Activated naive CD8-positive, alpha-beta T cell treated with anti-CD3 and anti-CD28 coated beads, Interleukin-2, amount 50 U/mL, for 24 hours (primary cell): ENCODE data around the gene S100Z.
"Not testable (repeated sequence)": the region's sequence is repeated elsewhere in the genome, so short reads cannot be mapped to it uniquely, and the experiment has no call there.

Experiments used
- ATAC-seq: fragments of 150-1000 bp; cut with Tn5 transposase; one replicate; pipeline ENCODE4 v1.10.0; 2021
- DNase-seq: peaks from one replicate; pipeline ENCODE4 v3.0.0; 2021
- H3K27ac Mint-ChIP-seq: one replicate; pipeline ENCODE4 v1.8.0; 2021; ENCODE audit warnings: mild to moderate bottlenecking, mixed read lengths
- H3K27me3 Mint-ChIP-seq: one replicate; pipeline ENCODE4 v1.8.0; 2021; ENCODE audit warnings: mixed read lengths
- H3K36me3 Mint-ChIP-seq: one replicate; pipeline ENCODE4 v1.8.0; 2021; ENCODE audit warnings: low read depth, mixed read lengths
- H3K4me1 Mint-ChIP-seq: one replicate; pipeline ENCODE4 v1.8.0; 2021; ENCODE audit warnings: mixed read lengths
- H3K4me3 Mint-ChIP-seq: one replicate; pipeline ENCODE4 v1.8.0; 2021; ENCODE audit warnings: mild to moderate bottlenecking, moderate library complexity, mixed read lengths
- H3K9me3 Mint-ChIP-seq: one replicate; pipeline ENCODE4 v1.8.0; 2021; ENCODE audit warnings: mixed read lengths

The S100Z gene

GRCh38 chr5:76888733-76889300 is 39.0 kb downstream of the S100Z start:
- DNase-seq, result no peak
- H3K4me1 Mint-ChIP-seq, result no peaks in the 10 kb centered on the region
- no peak overlapping the region for H3K4me3 Mint-ChIP-seq
- peaks cover 7% of the 10 kb centered on the region for H3K27me3 Mint-ChIP-seq
- no peak for ATAC-seq
- H3K9me3 Mint-ChIP-seq, result no peaks in the 10 kb centered on the region
- H3K27ac Mint-ChIP-seq, result no peak overlapping the region
- H3K36me3 Mint-ChIP-seq, result no peaks in the 10 kb centered on the region

GRCh38 chr5:76893294-76893693 is 43.5 kb downstream of the S100Z start:
- H3K36me3 Mint-ChIP-seq, result no peaks in the 10 kb centered on the region

GRCh38 chr5:76896196-76896595 is 46.4 kb downstream of the S100Z start:
- Mint-ChIP-seq H3K36me3 (peaks cover 3% of the 10 kb centered on the region), H3K9me3 (peaks cover 27% of the 10 kb centered on the region), H3K4me3 (no peak overlapping the region), H3K4me1 (no peaks in the 10 kb centered on the region), H3K27ac (no peak overlapping the region), H3K27me3 (peaks cover 10% of the 10 kb centered on the region)
- DNase-seq (no peak), ATAC-seq (no peak)

More at GRCh38 chr5:76893294-76893693, 43.5 kb downstream of the S100Z start:
- Mint-ChIP-seq H3K4me3 (no peak overlapping the region), H3K4me1 (no peaks in the 10 kb centered on the region), H3K27me3 (peaks cover 7% of the 10 kb centered on the region), H3K27ac (no peak overlapping the region), H3K9me3 (peaks cover 11% of the 10 kb centered on the region)
- ATAC-seq (no peak), DNase-seq (no peak)

GRCh38 chr5:76901522-76901921 is 51.7 kb downstream of the S100Z start:
- H3K27ac Mint-ChIP-seq, result no peak overlapping the region
- ATAC-seq (no peak), DNase-seq (no peak)
- H3K9me3 Mint-ChIP-seq, result peaks cover 25% of the 10 kb centered on the region
- no peaks in the 10 kb centered on the region for H3K4me1 Mint-ChIP-seq
- no peak overlapping the region for H3K4me3 Mint-ChIP-seq
- peaks cover 3% of the 10 kb centered on the region for H3K27me3 Mint-ChIP-seq
- peaks cover 3% of the 10 kb centered on the region for H3K36me3 Mint-ChIP-seq

- Mint-ChIP-seq H3K27me3 (no peaks in the 10 kb centered on the region), H3K9me3 (peaks cover 3% of the 10 kb centered on the region), H3K4me1 (no peaks in the 10 kb centered on the region), H3K36me3 (no peaks in the 10 kb centered on the region), H3K27ac (no peak overlapping the region), H3K4me3 (no peak overlapping the region)
- no peak for DNase-seq
- ATAC-seq, result no peak
These were observed 58.4 kb downstream of the S100Z start for GRCh38 chr5:76908166-76908565.

- not testable (repeated sequence) for H3K9me3 Mint-ChIP-seq, H3K27me3 Mint-ChIP-seq
These were observed 60.6 kb downstream of the S100Z start for GRCh38 chr5:76910344-76910933.

GRCh38 chr5:76914671-76915070 is 64.9 kb downstream of the S100Z start:
- ATAC-seq, H3K27ac Mint-ChIP-seq, H3K4me3 Mint-ChIP-seq, H3K27me3 Mint-ChIP-seq, H3K9me3 Mint-ChIP-seq, DNase-seq, H3K36me3 Mint-ChIP-seq, H3K4me1 Mint-ChIP-seq: not testable (repeated sequence)

More at GRCh38 chr5:76910344-76910933, 60.6 kb downstream of the S100Z start:
- not testable (repeated sequence) for DNase-seq, ATAC-seq, H3K4me1 Mint-ChIP-seq, H3K4me3 Mint-ChIP-seq, H3K27ac Mint-ChIP-seq, H3K36me3 Mint-ChIP-seq

- ATAC-seq (no peak), DNase-seq (no peak)
- no peak overlapping the region for H3K4me3 Mint-ChIP-seq
- H3K9me3 Mint-ChIP-seq, result peaks cover 5% of the 10 kb centered on the region
- H3K27ac Mint-ChIP-seq, result no peak overlapping the region
- H3K36me3 Mint-ChIP-seq, result no peaks in the 10 kb centered on the region
- H3K4me1 Mint-ChIP-seq, result no peaks in the 10 kb centered on the region
- peaks cover 5% of the 10 kb centered on the region for H3K27me3 Mint-ChIP-seq
These were observed 68.7 kb downstream of the S100Z start for GRCh38 chr5:76918539-76918938.

- no peak for DNase-seq
- H3K4me1 Mint-ChIP-seq, result no peaks in the 10 kb centered on the region
- H3K36me3 Mint-ChIP-seq, result no peaks in the 10 kb centered on the region
- H3K27ac Mint-ChIP-seq, result no peak overlapping the region
- no peak for ATAC-seq
- no peak overlapping the region for H3K4me3 Mint-ChIP-seq
- peaks cover 1% of the 10 kb centered on the region for H3K27me3 Mint-ChIP-seq
- no peaks in the 10 kb centered on the region for H3K9me3 Mint-ChIP-seq
These were observed 70.7 kb downstream of the S100Z start for GRCh38 chr5:76920491-76920890.

- no peaks in the 10 kb centered on the region for H3K36me3 Mint-ChIP-seq
- ATAC-seq, result no peak
- H3K27ac Mint-ChIP-seq, result no peak overlapping the region
- no peaks in the 10 kb centered on the region for H3K9me3 Mint-ChIP-seq
- no peak for DNase-seq
- H3K27me3 Mint-ChIP-seq, result peaks cover 8% of the 10 kb centered on the region
- H3K4me3 Mint-ChIP-seq, result no peak overlapping the region
- H3K4me1 Mint-ChIP-seq, result no peaks in the 10 kb centered on the region
These were observed 76.7 kb downstream of the S100Z start for GRCh38 chr5:76926329-76927105.

GRCh38 chr5:76927961-76928360 is 78.1 kb downstream of the S100Z start:
- Mint-ChIP-seq H3K4me3 (no peak overlapping the region), H3K27me3 (peaks cover 9% of the 10 kb centered on the region), H3K9me3 (no peaks in the 10 kb centered on the region), H3K4me1 (no peaks in the 10 kb centered on the region), H3K36me3 (no peaks in the 10 kb centered on the region), H3K27ac (no peak overlapping the region)
- no peak for DNase-seq
- ATAC-seq, result no peak

GRCh38 chr5:76930083-76930482 is 80.3 kb downstream of the S100Z start:
- no peaks in the 10 kb centered on the region for H3K4me1 Mint-ChIP-seq
- H3K9me3 Mint-ChIP-seq, result no peaks in the 10 kb centered on the region
- H3K4me3 Mint-ChIP-seq, result no peak overlapping the region
- H3K36me3 Mint-ChIP-seq, result no peaks in the 10 kb centered on the region
- no peak for DNase-seq
- H3K27me3 Mint-ChIP-seq, result peaks cover 9% of the 10 kb centered on the region
- ATAC-seq, result no peak
- no peak overlapping the region for H3K27ac Mint-ChIP-seq

GRCh38 chr5:76938177-76938576 is 88.4 kb downstream of the S100Z start:
- Mint-ChIP-seq H3K4me3 (no peak overlapping the region), H3K4me1 (peaks cover 2% of the 10 kb centered on the region), H3K27ac (no peak overlapping the region), H3K9me3 (peaks cover 9% of the 10 kb centered on the region), H3K27me3 (peaks cover 2% of the 10 kb centered on the region), H3K36me3 (peaks cover 1% of the 10 kb centered on the region)
- DNase-seq (no peak), ATAC-seq (no peak)

GRCh38 chr5:76941000-76941399 is 91.2 kb downstream of the S100Z start:
- Mint-ChIP-seq H3K36me3 (peaks cover 1% of the 10 kb centered on the region), H3K4me3 (no peak overlapping the region), H3K27ac (no peak overlapping the region), H3K9me3 (peaks cover 9% of the 10 kb centered on the region), H3K27me3 (peaks cover 5% of the 10 kb centered on the region), H3K4me1 (peaks cover 2% of the 10 kb centered on the region)
- DNase-seq, result no peak
- ATAC-seq, result no peak

- no peak for ATAC-seq
- peaks cover 1% of the 10 kb centered on the region for H3K36me3 Mint-ChIP-seq
- DNase-seq, result no peak
- peaks cover 8% of the 10 kb centered on the region for H3K27me3 Mint-ChIP-seq
- H3K9me3 Mint-ChIP-seq, result peaks cover 9% of the 10 kb centered on the region
- H3K27ac Mint-ChIP-seq, result no peak overlapping the region
- H3K4me1 Mint-ChIP-seq, result peaks cover 2% of the 10 kb centered on the region
- no peak overlapping the region for H3K4me3 Mint-ChIP-seq
These were observed 91.6 kb downstream of the S100Z start for GRCh38 chr5:76941442-76941841.
